ENCODE measurements around the gene MBP.
"Not testable (repeated sequence)": the region's sequence is repeated elsewhere in the genome, so short reads cannot be mapped to it uniquely, and the experiment has no call there.

The MBP gene

DNA sequence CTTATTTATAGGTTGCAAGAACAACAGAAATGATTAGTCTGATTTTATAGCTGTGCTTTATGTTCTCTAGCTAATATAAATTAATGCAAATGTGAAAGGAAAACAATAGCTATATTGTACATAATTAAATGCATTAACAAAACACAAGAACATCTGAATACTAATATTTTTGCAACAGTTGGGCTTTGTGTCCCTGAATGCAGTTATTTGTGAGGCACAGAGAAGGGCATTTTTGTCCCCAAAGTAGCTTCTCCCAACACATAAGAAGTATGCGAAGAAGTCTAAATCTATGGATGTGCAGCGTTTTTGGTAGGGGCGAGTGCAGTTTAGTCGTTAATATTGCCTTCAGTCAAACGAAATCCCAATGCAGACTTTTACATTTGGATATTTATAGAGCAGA is 110.0 kb downstream of the MBP start:
- no peak for DNase-seq (ENCODE audit: low read depth in 2 of 2)

DNA sequence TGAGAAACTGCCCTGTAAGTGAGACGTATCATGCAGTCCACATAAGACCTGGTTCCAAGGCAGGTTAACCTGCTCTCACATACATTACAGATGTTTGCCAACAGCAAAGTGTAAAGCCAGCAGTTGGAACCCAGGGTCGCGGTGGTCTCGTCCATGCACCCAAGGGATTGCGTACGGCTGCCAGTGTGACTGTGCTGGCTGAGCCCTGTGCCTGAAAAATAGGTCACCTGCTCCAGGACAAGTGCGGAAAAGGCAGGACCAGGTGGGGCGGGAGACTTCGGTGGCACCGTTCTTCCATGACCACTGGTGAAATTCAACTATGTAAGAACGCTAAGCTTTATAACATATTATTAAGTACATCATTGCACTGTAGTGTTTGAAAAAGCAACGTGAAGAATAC is 110.5 kb downstream of the MBP start:
- no peak for DNase-seq (ENCODE audit: low read depth in 2 of 2)

DNA sequence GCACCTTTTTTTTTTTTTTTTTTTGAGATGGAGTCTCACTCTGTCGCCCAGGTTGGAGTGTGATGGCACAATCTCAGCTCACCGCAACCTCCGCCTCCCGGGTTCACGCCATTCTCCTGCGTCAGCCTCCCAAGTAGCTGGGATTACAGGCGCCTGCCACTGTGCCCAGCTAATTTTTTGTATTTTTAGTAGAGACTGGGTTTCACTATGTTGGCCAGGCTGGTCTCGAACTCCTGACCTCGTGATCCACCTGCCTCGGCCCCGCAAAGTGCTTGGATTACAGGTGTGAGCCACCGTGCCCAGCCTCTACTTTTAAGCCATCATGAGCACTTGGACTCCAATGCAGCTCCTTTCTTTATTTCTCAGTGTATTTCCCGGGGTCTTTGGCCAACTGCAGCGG is 111.1 kb downstream of the MBP start:
- not testable (repeated sequence) for DNase-seq (ENCODE audit: low read depth in 2 of 2)

DNA sequence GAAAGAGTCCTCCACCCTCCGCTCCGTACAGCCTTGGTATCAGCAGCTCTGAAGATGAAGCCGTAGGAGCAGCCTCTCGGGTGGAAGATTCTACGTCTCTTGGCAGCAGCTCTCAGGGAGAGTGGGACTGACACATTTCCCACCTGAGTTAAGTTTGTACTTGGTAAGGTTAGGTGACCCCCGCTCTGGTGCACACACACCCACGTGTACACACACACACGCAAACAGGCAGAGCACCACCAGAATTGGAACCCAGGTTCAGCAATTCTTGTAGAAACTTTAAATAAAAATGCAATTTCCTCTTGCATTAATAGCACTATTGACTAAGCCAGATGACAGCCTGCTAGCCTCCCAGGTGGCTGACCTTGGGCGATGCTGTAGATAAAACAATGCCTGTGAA is 111.5 kb downstream of the MBP start:
- DNase-seq (ENCODE audit: low read depth in 2 of 2): no peak

DNA sequence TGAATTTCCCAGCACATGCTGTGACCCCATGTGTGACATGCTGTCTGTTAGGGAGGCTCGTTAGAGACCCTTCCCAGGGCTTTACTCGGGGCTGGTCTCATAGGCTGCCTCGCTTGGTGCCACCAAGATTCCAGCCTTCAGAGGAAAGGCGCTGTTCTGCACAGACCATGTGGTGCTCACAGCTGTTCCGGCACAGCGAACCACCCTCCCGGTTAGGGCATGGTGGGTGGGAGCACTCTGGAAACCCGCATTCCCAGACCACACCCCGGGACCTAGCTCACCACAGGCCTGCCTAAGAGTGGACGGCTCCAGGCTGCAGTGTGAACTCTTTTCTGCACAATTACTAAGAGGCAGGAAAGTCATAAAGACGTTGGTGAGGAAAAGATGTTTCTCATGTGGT is 112.0 kb downstream of the MBP start:
- DNase-seq (ENCODE audit: low read depth in 2 of 2): no peak

DNA sequence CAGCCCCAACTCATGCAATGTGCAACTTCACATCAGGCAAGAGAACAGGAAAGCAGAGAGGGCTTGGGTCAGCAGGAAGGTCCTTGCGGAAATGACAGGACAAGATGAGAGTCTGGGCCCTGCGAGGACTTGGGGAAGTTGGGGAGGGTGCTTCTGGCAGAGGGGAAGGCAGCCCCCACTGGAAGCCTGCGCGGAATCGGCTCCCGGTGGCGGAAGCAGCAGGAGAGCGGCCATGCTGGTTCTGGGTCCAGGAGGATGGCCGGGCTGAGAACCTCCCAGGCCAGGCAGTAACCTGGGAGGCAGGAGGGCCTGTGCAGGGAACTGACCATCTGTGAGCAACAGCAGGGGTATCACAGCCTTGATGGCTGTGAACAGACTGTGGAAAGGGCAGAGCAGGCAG is 112.9 kb downstream of the MBP start:
- DNase-seq (ENCODE audit: low read depth in 2 of 2): no peak

DNA sequence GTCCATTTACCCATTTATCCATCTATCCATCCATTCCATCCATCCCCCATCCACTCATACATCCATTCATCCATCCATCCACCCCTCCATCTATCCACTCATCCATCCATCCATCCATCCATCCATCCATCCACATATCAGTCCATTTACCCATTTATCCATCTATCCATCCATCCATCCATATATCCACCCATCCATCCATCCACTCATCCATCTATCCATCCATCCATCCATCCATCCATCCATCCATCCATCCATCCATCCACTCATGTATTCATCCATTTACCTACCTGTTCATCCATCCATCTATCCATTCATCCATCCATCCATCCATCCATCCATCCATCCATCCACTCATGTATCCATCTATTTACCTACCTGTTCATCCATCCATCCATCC is 113.9 kb downstream of the MBP start:
- not testable (repeated sequence) for DNase-seq (ENCODE audit: low read depth in 2 of 2)

DNA sequence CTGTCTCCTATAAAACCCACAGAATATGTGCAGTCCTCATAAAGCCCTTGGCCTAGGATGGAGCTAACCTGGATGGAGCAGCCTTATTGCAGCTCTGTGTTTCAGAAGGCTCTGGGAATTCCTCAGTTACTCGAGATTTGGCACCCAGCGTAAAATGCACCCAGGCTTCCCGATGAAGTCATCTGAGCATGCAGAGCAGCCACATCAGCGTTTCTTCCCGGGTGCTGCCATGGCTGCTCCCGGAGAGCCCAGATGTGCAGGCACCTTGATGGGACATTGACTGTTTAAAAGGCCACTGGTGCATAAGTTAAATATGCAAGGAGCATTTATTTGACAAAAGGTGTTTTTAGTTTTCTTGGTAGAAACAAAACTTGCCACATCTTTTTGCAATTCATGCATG is 115.2 kb downstream of the MBP start:
- DNase-seq (ENCODE audit: low read depth in 2 of 2): no peak

DNA sequence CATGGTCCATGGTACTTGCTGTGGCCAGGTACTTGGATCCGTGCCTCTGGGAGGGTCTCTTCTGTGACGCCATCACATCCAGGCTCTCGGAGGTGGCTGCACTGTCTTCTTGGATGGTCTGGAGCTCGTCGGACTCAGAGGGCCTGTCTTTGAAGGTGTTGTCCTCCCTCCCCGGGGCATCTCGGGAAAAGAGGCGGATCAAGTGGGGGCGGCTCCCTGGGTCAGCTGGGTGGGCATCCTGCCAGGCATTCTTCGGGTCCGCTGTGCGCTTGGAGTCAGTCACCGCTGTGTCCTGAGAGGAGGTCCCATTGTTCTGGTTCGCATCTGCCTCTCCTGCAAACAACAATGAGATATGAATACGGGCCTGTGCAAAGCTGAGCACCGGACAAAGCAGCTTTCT is 115.6 kb downstream of the MBP start:
- no peak for DNase-seq (ENCODE audit: low read depth in 2 of 2)

DNA sequence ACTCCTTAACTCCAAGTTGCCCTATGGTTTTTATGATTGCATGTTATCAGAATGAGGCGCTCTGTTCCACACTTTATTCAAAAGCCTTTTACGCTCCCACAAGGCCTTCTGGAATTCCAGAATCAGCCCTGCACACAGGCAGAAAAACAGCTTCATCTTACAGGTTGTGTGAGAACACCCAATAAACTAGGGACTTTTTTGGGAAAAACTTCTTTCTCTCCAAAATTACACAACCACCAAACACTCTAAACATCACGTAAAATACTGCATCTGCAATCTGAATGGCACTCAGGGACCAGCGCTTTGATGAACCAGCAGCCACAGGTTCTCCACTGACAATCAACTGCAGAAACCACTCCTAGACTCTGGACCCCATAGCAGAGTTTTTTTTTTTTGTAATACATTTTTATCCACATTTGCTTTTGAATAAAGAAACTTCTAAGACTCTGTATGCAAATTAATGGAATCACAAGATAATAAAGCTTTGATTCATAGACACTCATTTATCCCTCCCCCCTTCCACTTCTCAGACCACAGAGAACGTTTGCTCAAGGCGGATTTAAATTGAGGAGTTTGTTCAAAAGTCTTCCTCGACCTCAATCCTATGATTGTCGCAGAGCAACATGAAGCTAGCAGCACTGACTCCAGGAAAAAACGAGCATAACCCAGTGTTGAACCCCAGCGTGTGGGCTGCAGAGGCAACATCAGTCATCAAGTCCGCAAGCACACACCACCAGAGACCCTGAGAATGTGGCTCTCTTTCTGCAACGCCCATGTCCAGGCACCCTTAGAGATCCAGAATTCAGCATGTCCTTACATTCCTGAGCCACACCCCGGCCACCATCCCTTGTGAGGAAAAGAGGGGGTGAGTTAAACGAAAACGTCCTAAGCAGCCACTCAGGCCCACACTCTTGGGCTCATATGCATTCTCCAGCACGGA is 116.5 kb downstream of the MBP start:
- DNase-seq (ENCODE audit: low read depth in 2 of 2): no peak

DNA sequence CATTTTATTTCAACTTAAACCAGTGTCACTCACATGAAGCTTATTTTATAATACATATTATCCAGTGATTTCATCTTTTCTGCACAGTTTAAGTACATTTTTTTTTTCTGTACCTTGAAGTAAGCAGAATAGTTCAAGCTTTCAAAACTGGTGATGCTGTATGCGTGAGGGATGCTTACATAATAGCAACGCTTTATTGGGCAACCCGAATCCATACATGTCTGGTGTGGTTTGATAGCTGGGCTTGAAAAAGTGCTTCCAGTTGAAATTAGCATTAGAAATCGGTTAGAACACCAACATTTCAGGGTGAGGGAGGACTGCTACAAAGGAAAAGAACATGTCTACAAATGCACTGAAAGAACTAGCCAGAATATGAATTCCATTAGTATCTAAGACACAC is 117.4 kb downstream of the MBP start:
- DNase-seq (ENCODE audit: low read depth in 2 of 2): no peak

DNA sequence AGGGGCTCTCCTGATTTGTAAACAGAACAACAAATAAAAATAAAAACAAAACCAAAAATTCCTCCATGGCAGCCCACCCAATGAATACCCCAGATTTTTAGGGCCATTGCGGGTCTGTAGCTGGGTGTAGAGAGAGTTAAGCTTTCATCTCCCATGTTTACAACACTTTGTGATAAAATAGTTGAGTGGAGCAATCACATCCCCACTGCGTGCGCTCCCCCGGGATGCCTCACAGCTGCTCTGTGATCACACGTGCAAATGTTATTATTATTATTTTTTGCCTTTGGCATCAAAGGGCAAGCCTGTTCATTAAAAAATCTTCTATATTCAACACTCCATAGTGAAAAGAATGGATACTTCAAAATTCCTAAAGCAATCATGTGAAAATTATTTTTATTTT is 118.0 kb downstream of the MBP start:
- no peak for DNase-seq (ENCODE audit: low read depth in 2 of 2)

DNA sequence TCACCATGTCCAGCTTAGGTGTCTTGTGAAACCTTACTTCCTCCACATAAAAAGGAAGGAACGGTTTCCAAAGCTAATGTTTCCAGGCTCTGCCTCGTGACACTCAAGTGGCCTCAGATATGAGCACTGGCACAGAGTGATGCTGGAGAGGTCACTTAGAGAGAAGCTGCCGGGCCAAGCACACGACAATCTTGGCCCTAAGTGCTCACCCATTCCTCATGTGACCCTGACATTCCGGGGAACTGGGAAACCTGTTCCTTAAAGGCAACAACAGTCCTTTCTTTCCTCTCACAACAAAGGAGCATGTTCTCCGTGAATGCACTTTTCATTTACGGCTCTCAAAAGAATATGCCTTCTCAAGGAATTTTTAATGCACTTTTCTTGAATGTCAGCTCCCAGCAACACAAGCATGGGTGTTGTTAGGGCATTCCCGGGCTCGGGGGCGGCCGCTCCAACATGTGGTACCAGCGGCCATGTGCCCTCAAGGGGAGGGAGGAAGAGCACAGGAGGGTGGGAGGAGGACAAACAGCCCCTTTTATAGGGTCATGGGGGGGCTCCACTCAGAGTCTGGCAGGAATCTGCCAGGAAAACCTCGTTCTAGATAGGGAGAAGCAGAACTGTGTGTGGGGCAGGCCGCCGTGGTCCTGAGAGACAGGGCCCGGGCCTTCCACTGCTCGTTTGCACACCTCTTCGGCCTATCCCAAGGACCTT is 118.6 kb downstream of the MBP start:
- no peak for DNase-seq (ENCODE audit: low read depth in 2 of 2)

DNA sequence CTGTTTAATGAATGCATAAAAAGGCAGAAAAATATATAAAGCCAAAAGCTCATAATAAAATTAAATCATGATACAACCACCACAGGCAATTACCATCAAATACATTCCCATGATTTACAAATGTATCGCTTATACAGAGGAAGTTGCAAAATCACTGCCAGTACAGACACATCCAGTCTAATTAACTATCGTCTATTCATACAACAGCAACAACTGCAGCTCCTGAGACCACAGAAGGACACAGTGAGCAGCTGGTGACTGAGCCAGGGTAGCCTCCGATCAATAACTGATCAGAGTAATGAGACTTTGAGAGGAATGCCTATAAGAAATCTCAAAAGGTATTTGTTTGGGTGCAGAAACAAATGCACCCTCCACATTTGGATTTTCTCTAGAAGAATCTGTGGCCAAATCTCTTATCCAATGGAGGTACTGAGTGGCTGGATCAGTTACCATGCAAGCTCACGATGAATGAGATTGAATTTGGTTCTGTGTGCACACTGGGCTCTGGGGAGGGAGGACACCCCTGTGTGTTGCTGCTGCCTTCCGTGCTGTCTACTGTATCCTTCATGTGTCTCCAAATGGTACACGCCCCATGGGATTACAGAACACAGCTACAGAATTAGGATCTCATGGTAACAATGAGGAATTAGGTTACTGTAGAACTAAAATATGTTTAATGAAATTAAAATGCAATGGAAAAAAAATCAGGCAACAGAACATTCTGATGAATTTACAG is 119.6 kb downstream of the MBP start:
- no peak for DNase-seq (ENCODE audit: low read depth in 2 of 2)

DNA sequence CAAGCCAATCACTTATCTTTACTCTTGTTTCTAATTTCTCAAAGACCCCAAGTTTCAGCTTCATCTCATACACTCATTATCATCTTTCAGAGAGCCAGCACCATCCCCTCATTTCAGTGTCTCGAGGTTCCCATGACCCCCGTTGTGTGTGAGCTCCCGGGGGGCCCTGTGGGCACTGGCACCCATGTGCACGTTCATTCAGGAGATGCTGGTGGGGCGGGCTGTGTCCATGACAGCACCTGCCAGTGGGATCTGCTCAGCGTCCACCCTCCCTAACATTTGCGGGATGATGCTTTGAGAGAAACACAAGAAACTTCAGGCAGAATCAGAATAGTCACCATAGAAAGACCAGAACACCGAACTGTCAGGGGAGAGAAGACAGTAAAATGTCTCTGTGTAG is 120.5 kb downstream of the MBP start:
- DNase-seq (ENCODE audit: low read depth in 2 of 2): no peak

DNA sequence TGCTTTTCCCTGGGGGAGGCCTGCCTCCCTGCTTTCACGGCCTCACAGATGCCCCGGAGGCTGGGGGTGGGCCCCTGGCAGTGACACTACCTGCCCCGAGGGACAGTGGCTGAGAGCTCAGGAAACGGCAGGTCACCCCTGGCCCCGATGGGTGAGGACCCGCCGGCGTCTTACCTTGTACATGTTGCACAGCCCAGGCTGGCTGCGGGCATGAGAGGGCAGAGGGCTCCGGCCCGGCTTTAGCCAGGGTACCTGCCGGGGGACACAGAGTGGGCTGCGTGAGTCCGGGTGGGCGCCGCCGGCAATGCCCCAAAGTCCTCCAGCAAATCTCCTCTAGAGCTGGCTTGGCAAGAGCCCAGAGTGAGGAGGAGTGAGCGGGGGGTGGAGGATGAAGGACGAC is 122.9 kb downstream of the MBP start:
- no peak for DNase-seq (ENCODE audit: low read depth in 2 of 2)

DNA sequence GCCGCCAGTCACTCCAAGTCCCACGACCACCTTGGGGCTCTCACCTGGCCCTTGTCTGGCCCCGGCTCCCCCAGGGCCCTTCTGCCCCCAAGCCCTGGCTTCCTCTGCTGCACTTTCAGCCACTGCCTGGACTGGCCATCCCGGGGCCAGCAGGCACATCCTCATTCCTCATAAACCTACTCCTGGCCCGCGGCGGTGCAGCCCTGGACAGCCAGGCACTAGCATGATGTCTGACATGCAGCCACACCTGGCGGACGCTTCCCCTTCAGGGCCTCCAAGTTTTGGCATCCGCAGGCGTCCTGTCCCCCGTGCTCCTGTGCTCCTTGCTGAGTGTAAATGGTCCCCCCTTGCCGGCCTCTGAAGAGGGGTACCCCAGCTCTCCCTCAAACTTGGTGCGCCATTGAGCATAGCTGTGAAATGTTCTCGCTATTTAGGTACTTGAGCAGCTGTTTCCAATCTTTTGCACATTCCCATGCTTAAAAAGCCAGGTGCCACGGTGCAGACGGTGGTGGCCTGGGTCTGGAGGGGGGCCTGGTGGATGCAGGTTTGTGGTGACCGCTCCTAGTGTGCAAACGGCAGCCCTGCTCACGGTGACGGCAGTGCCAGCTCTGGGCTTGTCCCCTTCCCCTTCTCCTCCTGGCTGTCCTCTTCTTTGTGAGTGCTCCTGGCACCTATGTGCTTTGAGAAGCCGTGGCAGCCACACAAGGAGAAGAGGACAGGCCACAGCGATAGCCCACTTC is 123.8 kb downstream of the MBP start:
- DNase-seq (ENCODE audit: low read depth in 2 of 2): no peak

DNA sequence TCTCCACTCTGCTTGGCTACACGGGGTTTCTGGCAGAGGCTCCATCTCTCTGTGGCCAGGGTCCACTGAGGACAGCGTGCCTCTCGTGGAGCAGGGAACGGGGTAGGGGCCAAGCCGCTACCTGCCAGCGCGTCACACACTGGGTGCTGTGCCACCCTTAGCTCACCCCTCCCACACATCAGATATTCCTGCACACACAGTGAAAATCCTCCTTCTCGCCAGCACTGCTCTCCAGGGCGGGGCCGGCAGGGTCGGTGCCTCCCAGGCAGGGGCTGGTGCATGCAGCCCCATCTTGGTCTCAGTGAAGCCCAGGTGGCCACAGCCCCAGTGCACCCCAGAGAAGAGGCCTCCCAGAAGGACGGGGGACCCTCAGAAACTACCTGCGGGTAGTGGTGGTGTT is 124.6 kb downstream of the MBP start:
- no peak for DNase-seq (ENCODE audit: low read depth in 2 of 2)

DNA sequence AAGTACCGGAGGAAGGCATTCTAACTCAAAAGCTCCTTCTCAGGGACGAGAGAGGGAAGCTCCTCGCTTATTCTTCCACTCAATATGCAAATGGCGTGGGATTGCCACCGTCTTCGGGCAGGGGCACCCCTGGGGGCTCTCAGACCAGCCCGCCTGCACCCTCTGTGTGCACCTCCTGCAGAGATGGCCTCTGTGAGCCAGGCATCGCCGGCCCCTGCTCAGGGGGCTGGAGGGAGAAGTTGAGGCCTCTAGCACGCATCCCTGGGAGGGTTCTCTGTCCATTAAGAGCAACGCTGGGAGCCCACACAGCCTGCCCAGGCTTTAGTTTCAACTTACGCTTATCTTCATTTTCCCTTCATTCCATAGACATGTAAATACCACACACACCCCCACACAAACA is 125.3 kb downstream of the MBP start:
- DNase-seq (ENCODE audit: low read depth in 2 of 2): no peak

DNA sequence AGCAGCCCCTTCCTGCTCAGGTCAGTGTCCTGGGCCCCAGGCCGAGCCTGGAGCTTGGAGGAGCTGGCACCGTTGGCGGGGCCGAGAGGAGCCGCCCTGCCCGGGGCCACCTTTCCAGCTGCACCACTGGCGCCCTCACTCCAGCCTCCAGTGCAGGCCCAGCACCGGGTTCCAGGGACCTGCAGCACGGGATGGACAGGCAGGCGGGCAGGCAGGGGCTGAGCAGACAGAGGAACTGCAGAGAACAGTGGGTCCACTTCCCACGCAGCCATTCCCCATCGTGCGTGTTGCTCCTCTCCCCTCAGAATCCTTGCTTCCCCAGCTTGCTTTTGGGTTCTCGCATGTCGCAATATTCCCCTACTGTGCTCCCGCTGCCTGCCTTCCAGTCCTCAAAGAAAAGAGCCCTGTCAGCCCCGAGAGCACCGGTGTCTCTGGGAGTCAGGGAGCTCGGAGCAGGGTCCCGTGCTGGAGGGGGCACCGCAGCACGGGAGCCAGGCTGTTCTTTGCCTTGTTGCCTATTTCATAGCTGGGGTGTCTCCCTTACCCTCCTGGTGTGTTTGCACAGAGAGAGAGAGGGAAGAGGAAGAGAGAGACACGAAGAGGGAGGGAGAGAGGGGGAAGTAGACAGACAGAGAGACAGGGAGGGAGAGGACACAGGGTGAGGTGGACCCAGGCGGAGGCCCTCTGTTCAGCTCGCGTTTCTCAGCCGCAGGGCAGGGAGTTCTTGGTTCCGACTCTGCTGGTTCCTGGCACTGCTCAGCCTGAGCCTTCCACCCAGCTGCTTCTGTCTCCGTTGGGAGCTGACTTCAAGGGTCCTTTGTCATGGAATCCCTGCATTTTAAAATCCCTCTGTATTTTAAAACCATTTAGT is 126.0 kb downstream of the MBP start:
- DNase-seq (ENCODE audit: low read depth in 2 of 2): no peak

DNA sequence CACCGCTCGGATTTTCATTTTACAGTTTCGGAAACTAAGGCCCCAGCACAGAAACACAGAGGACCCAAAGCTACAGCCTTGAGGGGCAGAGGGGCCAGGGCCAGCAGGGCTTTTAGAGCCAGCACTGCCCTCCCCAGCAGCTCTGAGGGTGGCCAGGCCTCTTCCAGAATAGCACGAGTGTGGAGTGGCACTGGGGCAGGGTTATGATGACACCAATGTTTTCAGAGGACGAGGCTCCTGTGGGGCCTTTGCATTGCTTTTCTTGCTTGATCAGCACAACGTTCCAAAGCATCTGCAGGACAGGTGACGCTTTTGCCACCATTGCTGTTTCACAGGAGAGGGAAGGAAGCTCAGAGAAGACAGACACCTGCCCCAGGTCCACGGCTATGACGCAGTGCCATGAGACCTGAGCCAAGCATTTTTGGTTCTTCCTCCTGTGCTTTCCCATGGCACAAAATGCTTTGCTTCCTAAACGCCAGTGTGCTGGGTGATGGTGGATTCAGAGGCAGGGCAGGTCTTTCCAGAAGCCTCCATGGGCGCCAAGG is 126.9 kb downstream of the MBP start:
- no peak for DNase-seq (ENCODE audit: low read depth in 2 of 2)

Data from stimulated activated CD4-positive, alpha-beta T cell treated with anti-CD3 and anti-CD28 coated beads, Interleukin-15, amount 100 ng/mL, for 48 hours (primary cell).